ENCODE results near the gene SLC27A2. TPM values are rescaled to one million over a fixed set of nuclear protein-coding genes. Genes with fewer than 3 reads are reported as not detected.
"Not testable (repeated sequence)": the region's sequence is repeated elsewhere in the genome, so short reads cannot be mapped to it uniquely, and the experiment has no call there.

Gene SLC27A2
- total RNA-seq: 10 to 100 TPM; 35.6 to 55.7 TPM

- peak within 1 kb of the TSS; percentile 13 to 84 for H3K9ac ChIP-seq (ENCODE audit: low read depth in 2 of 2, low read length in 2 of 2)
- peak; percentile 64 for TF ChIP-seq CTCF (IDR thresholded peaks at IDR 0.05)
- H3K27ac ChIP-seq: peak within 1 kb of the TSS; percentile 60
- intact Hi-C loops (cut with DNase I): loop anchor here (10.0 kb wide), 1 partner anchor 133 kb away; no protein-coding TSS in a partner anchor
- peak within 1 kb of the TSS; percentile 82 for H3K4me3 ChIP-seq
- H3K27me3 ChIP-seq: peaks cover 3% of the 10 kb centered on the region
- DNase-seq: peak; percentile 68
- H3K4me1 ChIP-seq: no peaks in the 10 kb centered on the region
- no peaks in the 10 kb centered on the region for H3K36me3 ChIP-seq
- no peaks in the 10 kb centered on the region for H3K9me3 ChIP-seq
Observed at GRCh38 chr15:50181969-50182218, at the start of gene SLC27A2. Gene SLC27A2 (plus strand): TSS chr15:50182196. CDS start chr15:50182428, 232 bp downstream.

GRCh38 chr15:50132251-50132984, 49.6 kb upstream of the SLC27A2 start:
- H3K4me1 ChIP-seq; DNase-seq; H3K9me3 ChIP-seq; H3K27me3 ChIP-seq; H3K27ac ChIP-seq; intact Hi-C loops (cut with DNase I); H3K36me3 ChIP-seq; H3K4me3 ChIP-seq; H3K9ac ChIP-seq (ENCODE audit: low read depth in 2 of 2, low read length in 2 of 2): not testable (repeated sequence)

- no peak overlapping the region for H3K4me3 ChIP-seq
- H3K27ac ChIP-seq: no peak overlapping the region
- intact Hi-C loops (cut with DNase I): no loop called here
- no peak for TF ChIP-seq CTCF (IDR thresholded peaks at IDR 0.05)
- H3K36me3 ChIP-seq: no peaks in the 10 kb centered on the region
- no peaks in the 10 kb centered on the region for H3K9me3 ChIP-seq
- H3K27me3 ChIP-seq: no peaks in the 10 kb centered on the region
- H3K4me1 ChIP-seq: no peaks in the 10 kb centered on the region
- H3K9ac ChIP-seq (ENCODE audit: low read depth in 2 of 2, low read length in 2 of 2): no peak overlapping the region
- no peak for DNase-seq
Observed at GRCh38 chr15:50134524-50135024, 47.4 kb upstream of the SLC27A2 start.

- Histone ChIP-seq H3K4me3 (no peak overlapping the region), H3K27me3 (no peaks in the 10 kb centered on the region), H3K4me1 (no peaks in the 10 kb centered on the region), H3K36me3 (no peaks in the 10 kb centered on the region), H3K9ac (ENCODE audit: low read depth in 2 of 2, low read length in 2 of 2) (no peak overlapping the region), H3K27ac (no peak overlapping the region), H3K9me3 (no peaks in the 10 kb centered on the region)
- intact Hi-C loops (cut with DNase I): no loop called here
- no peak for TF ChIP-seq CTCF (IDR thresholded peaks at IDR 0.05)
- DNase-seq: no peak
Observed at GRCh38 chr15:50135031-50135551, 46.9 kb upstream of the SLC27A2 start.

- no peak overlapping the region for H3K27ac ChIP-seq
- H3K9ac ChIP-seq (ENCODE audit: low read depth in 2 of 2, low read length in 2 of 2): no peak overlapping the region
Observed at GRCh38 chr15:50137330-50137761, 44.6 kb upstream of the SLC27A2 start.

More at GRCh38 chr15:50137330-50137761, 44.6 kb upstream of the SLC27A2 start:
- TF ChIP-seq CTCF (IDR thresholded peaks at IDR 0.05): no peak
- Histone ChIP-seq H3K4me3 (no peak overlapping the region), H3K4me1 (no peaks in the 10 kb centered on the region), H3K27me3 (no peaks in the 10 kb centered on the region), H3K36me3 (no peaks in the 10 kb centered on the region), H3K9me3 (no peaks in the 10 kb centered on the region)
- intact Hi-C loops (cut with DNase I): no loop called here
- no peak for DNase-seq
